HG02870 (cell line): ENCODE measurements around the gene ANXA4.

ENCODE experiments used
- ATAC-seq: cut with Tn5 transposase; IDR thresholded peaks from one replicate; pipeline ENCODE4 v1.9.1; 2021; ENCODE audit warnings: mild to moderate bottlenecking, moderate library complexity; ENCODE audit not compliant: unreplicated experiment

ANXA4 gene

GRCh38 chr2:69774984-69775982 lies 33.3 kb downstream of the ANXA4 start:
- ATAC-seq = peak; percentile 49

- ATAC-seq = no peak
Measured at GRCh38 chr2:69776886-69777785, 35.2 kb downstream of the ANXA4 start.

- ATAC-seq = no peak
Measured at GRCh38 chr2:69777786-69778105, 35.8 kb downstream of the ANXA4 start.

GRCh38 chr2:69779258-69780001 lies 37.5 kb downstream of the ANXA4 start:
- no peak for ATAC-seq

GRCh38 chr2:69780921-69781320 lies 39.0 kb downstream of the ANXA4 start:
- no peak for ATAC-seq

GRCh38 chr2:69781321-69782248 lies 39.7 kb downstream of the ANXA4 start:
- ATAC-seq = no peak

- ATAC-seq = no peak
Measured at GRCh38 chr2:69784228-69784627, 42.3 kb downstream of the ANXA4 start.

GRCh38 chr2:69785358-69785757 lies 43.4 kb downstream of the ANXA4 start:
- ATAC-seq = no peak

- ATAC-seq = no peak
Measured at GRCh38 chr2:69786052-69786560, 44.2 kb downstream of the ANXA4 start.

GRCh38 chr2:69789175-69789721 lies 47.3 kb downstream of the ANXA4 start:
- no peak for ATAC-seq

GRCh38 chr2:69789772-69790600 lies 48.1 kb downstream of the ANXA4 start:
- peak; percentile 46 for ATAC-seq

GRCh38 chr2:69790601-69790959 lies 48.6 kb downstream of the ANXA4 start:
- ATAC-seq = no peak

- no peak for ATAC-seq
Measured at GRCh38 chr2:69791045-69791444, 49.1 kb downstream of the ANXA4 start.

- no peak for ATAC-seq
Measured at GRCh38 chr2:69796174-69796573, 54.2 kb downstream of the ANXA4 start.

GRCh38 chr2:69797235-69797634 lies 55.3 kb downstream of the ANXA4 start:
- ATAC-seq = no peak

- no peak for ATAC-seq
Measured at GRCh38 chr2:69797836-69798289, 55.9 kb downstream of the ANXA4 start.

GRCh38 chr2:69798290-69798908 lies 56.5 kb downstream of the ANXA4 start:
- peak; percentile 7 for ATAC-seq

GRCh38 chr2:69798909-69799526 lies 57.1 kb downstream of the ANXA4 start:
- ATAC-seq = peak; percentile 52
